ENCODE results near the gene ILDR1. TPM values are rescaled to one million over a fixed set of nuclear protein-coding genes. Genes with fewer than 3 reads are reported as not detected.

The ILDR1 gene
- total and polyA plus RNA-seq, 2 donors from 2014 or later, result 11.9 to 17.7 TPM

DNA sequence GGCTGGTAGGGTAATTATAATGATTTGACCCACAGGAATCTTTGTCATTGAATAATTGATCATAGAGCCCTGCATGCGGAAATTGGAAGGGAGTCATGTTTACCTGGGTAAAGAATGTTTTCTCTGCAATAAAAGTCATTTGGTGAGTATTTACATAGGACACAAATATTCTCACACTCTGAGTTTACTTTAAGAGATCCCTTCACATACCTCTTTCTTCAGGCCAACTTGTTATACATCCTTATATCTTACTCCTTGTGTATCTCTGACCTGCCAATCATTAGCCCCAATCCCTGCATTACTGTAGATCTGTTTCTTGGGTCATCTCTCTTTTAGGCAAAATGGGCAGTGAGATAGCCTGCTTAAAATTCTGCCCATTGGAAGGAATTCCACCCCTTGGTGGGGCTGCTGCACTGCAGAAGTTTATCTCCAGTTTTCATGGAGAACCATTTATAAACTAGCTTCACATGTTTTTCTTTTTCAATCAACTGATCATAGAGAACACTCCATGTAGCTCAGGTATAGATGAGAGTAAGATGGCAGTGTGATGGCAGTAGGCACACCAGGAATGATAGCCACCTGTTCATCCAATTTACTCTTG, 46.2 kb downstream of the ILDR1 start:
- no peaks in the 10 kb centered on the region for H3K4me1 ChIP-seq (ENCODE audit: control insufficient read depth in 2 of 3, insufficient read depth in 2 of 3, low read depth in 1 of 3, low read length in 3 of 3)
- no peak overlapping the region for H3K9ac ChIP-seq (ENCODE audit: low read length in 3 of 3)
- no peak for DNase-seq
- H3K27ac ChIP-seq (ENCODE audit: low read depth in 2 of 2, low read length in 2 of 2), result no peak overlapping the region
- TF ChIP-seq, protein P1, sequence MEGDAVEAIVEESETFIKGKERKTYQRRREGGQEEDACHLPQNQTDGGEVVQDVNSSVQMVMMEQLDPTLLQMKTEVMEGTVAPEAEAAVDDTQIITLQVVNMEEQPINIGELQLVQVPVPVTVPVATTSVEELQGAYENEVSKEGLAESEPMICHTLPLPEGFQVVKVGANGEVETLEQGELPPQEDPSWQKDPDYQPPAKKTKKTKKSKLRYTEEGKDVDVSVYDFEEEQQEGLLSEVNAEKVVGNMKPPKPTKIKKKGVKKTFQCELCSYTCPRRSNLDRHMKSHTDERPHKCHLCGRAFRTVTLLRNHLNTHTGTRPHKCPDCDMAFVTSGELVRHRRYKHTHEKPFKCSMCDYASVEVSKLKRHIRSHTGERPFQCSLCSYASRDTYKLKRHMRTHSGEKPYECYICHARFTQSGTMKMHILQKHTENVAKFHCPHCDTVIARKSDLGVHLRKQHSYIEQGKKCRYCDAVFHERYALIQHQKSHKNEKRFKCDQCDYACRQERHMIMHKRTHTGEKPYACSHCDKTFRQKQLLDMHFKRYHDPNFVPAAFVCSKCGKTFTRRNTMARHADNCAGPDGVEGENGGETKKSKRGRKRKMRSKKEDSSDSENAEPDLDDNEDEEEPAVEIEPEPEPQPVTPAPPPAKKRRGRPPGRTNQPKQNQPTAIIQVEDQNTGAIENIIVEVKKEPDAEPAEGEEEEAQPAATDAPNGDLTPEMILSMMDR (IDR thresholded peaks at IDR 0.05; ENCODE audit: borderline replicate concordance, extremely low read depth, insufficient read depth), result no peak
- no peak overlapping the region for H3K4me3 ChIP-seq (ENCODE audit: low read length in 3 of 3)
- FAIRE-seq, result no peak
- intact Hi-C loops (cut with DNase I), result no loop called here
- H3K27me3 ChIP-seq (ENCODE audit: control insufficient read depth, insufficient read depth, low read length), result no peaks in the 10 kb centered on the region
- no peaks in the 10 kb centered on the region for H3K9me3 ChIP-seq (ENCODE audit: control insufficient read depth in 2 of 3, insufficient read depth in 1 of 3, low read length in 3 of 3)
- H3K36me3 ChIP-seq (ENCODE audit: control insufficient read depth in 2 of 3, insufficient read depth in 3 of 3, low read length in 3 of 3), result no peaks in the 10 kb centered on the region

DNA sequence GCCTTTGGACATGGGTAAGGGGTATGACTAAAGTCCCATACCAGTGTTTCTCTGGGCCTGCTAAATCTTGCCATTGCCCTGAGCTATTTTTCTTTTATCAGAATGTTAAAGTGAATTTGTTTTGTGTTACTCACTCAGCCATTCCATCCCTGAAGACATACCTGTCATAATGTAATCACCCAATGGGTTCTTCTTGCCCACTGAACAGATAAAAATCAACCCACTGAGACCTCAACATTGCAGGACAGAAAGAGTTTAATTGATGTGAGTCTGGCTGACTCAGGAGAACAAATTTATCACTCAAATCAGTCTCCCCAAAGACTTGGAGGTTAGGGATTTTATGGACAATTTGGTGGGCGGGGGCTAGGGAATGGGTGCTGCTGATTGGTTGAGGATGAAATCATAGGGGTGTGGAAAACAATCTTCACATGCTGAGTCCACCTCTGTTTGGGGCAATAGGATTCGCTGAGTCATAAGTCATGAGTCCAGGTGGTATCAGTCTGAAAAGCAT, 47.4 kb downstream of the ILDR1 start:
- no peak overlapping the region for H3K4me3 ChIP-seq (ENCODE audit: low read length in 3 of 3)
- H3K27me3 ChIP-seq (ENCODE audit: control insufficient read depth, insufficient read depth, low read length), result no peaks in the 10 kb centered on the region
- no peak overlapping the region for H3K27ac ChIP-seq (ENCODE audit: low read depth in 2 of 2, low read length in 2 of 2)
- DNase-seq (no peak), FAIRE-seq (no peak)
- TF ChIP-seq, protein P1 (IDR thresholded peaks at IDR 0.05; ENCODE audit: borderline replicate concordance, extremely low read depth, insufficient read depth), result no peak
- H3K9me3 ChIP-seq (ENCODE audit: control insufficient read depth in 2 of 3, insufficient read depth in 1 of 3, low read length in 3 of 3), result no peaks in the 10 kb centered on the region
- H3K4me1 ChIP-seq (ENCODE audit: control insufficient read depth in 2 of 3, insufficient read depth in 2 of 3, low read depth in 1 of 3, low read length in 3 of 3), result no peaks in the 10 kb centered on the region
- no peak overlapping the region for H3K9ac ChIP-seq (ENCODE audit: low read length in 3 of 3)
- H3K36me3 ChIP-seq (ENCODE audit: control insufficient read depth in 2 of 3, insufficient read depth in 3 of 3, low read length in 3 of 3), result no peaks in the 10 kb centered on the region
- intact Hi-C loops (cut with DNase I), result no loop called here

DNA sequence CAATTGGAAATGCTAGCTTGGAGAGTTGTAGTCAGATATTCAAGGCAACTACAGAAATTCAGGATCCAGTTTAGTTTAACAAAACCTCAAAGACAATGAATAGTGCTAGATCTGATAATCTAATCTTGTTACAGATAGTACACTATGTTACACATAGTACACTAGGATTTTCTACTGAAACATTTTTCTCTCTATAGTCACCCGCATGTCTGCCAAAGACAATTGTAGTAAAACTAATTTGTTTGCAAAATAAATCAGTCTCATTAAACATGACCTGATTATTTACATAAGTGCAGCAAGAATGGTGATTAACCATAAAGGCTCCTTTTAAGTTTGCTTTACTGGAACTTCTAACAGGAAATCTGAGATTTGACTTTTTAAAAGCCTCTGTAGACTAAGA, 52.0 kb downstream of the ILDR1 start:
- no peak overlapping the region for H3K27ac ChIP-seq (ENCODE audit: low read depth in 2 of 2, low read length in 2 of 2)
- H3K4me1 ChIP-seq (ENCODE audit: control insufficient read depth in 2 of 3, insufficient read depth in 2 of 3, low read depth in 1 of 3, low read length in 3 of 3), result no peaks in the 10 kb centered on the region
- no peak overlapping the region for H3K9ac ChIP-seq (ENCODE audit: low read length in 3 of 3)
- H3K36me3 ChIP-seq (ENCODE audit: control insufficient read depth in 2 of 3, insufficient read depth in 3 of 3, low read length in 3 of 3), result no peaks in the 10 kb centered on the region
- intact Hi-C loops (cut with DNase I), result no loop called here
- no peak overlapping the region for H3K4me3 ChIP-seq (ENCODE audit: low read length in 3 of 3)
- H3K9me3 ChIP-seq (ENCODE audit: control insufficient read depth in 2 of 3, insufficient read depth in 1 of 3, low read length in 3 of 3), result no peaks in the 10 kb centered on the region
- FAIRE-seq, result no peak
- H3K27me3 ChIP-seq (ENCODE audit: control insufficient read depth, insufficient read depth, low read length), result no peaks in the 10 kb centered on the region
- DNase-seq, result peak in 2 of 5 donors; percentile 66 to 71
- TF ChIP-seq, protein P1 (IDR thresholded peaks at IDR 0.05; ENCODE audit: borderline replicate concordance, extremely low read depth, insufficient read depth), result no peak

DNA sequence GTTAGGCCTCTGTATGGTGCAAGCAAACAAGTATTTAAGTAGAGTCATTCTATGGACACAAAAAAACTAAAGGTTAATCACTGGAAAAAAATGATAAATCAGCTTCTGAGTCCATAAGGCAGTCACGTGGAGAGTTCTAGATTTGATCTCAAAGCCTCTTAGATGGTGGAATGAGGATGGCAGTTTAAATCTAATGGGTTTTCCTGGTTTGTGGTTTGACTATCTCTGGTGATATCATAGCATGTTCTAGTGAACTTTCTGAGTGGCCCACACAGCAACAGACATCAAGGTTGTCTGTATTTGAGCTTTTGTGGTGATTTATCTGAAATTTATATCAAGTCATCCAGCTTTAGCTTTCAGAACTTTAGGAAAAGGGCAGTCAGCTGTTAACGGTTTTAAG, 52.4 kb downstream of the ILDR1 start:
- FAIRE-seq, result no peak
- Histone ChIP-seq H3K27ac (ENCODE audit: low read depth in 2 of 2, low read length in 2 of 2) (no peak overlapping the region), H3K9ac (ENCODE audit: low read length in 3 of 3) (no peak overlapping the region), H3K4me3 (ENCODE audit: low read length in 3 of 3) (no peak overlapping the region), H3K9me3 (ENCODE audit: control insufficient read depth in 2 of 3, insufficient read depth in 1 of 3, low read length in 3 of 3) (no peaks in the 10 kb centered on the region), H3K27me3 (ENCODE audit: control insufficient read depth, insufficient read depth, low read length) (no peaks in the 10 kb centered on the region), H3K4me1 (ENCODE audit: control insufficient read depth in 2 of 3, insufficient read depth in 2 of 3, low read depth in 1 of 3, low read length in 3 of 3) (no peaks in the 10 kb centered on the region), H3K36me3 (ENCODE audit: control insufficient read depth in 2 of 3, insufficient read depth in 3 of 3, low read length in 3 of 3) (no peaks in the 10 kb centered on the region)
- intact Hi-C loops (cut with DNase I), result no loop called here
- TF ChIP-seq, protein P1 (IDR thresholded peaks at IDR 0.05; ENCODE audit: borderline replicate concordance, extremely low read depth, insufficient read depth), result no peak
- no peak for DNase-seq

Data from kidney (tissue), 14 donors.